NCI-H1436 treated with DMSO at 0.1 percent for 48 hours (cell line): ENCODE measurements around the gene PTGER3.
"Not testable (repeated sequence)": the region's sequence is repeated elsewhere in the genome, so short reads cannot be mapped to it uniquely, and the experiment has no call there.

Experiments used
- DNase-seq: peaks from one replicate; lab custom pipeline; 2025; lab: John Stamatoyannopoulos, UW

The PTGER3 gene

DNA sequence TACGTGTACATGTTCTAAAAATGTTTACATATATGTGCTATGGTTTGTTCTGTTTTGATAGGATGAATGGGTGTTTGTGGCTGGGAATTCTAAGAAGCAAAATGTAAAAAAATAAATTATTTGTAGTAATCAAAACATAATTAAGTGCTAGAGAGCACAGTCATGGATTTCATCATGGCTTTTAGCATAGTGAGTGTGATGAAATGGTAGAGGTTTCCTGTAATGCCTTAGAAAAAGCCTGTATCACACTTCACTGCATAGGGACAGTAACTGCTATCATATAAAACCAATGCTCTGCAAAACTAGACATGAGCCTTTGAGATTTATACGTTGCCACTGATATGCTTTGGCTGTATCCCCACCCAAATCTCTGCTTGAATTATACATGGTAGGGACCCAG lies 99.8 kb downstream of the PTGER3 start:
- no peak for DNase-seq

DNA sequence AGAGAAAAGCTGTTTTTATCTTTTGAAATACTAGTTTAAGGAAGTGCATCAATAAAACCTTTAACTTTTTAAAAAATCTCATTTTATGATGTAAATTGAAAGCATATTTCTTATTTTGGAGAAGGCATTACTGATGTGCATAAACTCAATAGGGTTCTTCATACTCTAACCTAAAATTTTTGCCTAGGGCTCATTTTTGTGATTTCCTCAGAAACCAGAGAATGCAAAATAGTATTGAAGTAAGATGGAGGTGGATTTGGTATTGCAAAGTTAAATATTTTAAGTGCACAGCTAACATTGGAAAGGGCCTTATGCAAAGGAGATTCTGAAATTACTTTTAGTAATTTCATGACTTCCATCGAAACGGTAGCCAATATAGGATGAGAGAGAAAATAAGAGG lies 101.9 kb downstream of the PTGER3 start:
- DNase-seq, result no peak

DNA sequence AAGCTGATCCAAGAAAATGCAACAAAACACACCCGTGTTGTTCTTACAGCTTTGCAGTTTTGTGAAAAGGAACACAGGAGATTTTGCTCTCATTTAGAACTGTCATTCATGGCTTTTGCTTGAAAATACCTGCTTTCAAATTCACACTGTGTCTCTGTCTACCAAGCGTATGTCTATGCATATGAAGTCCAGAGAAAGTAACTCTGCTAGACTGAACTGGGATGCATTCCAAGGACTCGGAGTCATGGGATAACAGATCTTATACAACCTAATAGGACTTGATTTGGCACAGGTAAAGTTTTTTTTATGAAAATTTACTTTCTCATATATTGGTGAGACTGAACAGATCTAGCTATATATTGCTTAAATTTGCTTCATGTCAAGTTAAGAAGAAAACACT lies 102.4 kb downstream of the PTGER3 start:
- no peak for DNase-seq

DNA sequence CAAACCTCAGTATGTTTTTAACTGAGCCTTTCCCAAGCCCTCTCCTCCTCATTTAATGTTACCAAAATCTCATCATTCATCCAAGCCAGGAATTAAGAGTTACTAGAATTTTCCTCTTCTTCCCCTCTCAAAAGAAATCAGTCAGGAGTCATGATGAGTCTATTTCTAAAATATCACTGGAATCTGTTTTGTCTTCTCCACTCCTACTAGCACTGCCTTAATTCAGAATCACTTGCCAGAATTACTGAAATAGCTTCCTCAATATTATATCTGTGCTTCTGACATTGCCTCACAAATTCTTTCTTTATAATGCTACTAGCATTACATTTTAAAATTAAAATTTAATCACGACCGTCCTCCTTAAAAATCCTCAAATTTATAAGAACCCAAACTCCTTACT lies 106.1 kb downstream of the PTGER3 start:
- DNase-seq, result no peak

DNA sequence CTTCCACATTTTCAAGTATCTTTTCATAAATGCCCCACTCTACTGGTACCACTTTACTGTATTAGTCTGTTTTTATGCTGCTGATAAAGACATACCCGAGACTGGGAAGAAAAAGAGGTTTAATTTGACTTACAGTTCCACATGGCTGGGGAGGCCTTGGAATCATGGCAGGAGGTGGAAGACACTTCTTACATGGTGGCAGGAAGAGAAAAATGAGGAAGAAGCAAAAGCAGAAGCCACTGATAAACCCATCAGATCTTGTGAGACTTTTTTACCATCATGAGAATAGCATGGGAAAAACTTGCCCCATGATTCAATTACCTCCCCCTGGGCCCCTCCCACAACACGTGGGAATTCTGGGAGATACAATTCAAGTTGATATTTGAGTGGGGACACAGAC lies 107.2 kb downstream of the PTGER3 start:
- not testable (repeated sequence) for DNase-seq

DNA sequence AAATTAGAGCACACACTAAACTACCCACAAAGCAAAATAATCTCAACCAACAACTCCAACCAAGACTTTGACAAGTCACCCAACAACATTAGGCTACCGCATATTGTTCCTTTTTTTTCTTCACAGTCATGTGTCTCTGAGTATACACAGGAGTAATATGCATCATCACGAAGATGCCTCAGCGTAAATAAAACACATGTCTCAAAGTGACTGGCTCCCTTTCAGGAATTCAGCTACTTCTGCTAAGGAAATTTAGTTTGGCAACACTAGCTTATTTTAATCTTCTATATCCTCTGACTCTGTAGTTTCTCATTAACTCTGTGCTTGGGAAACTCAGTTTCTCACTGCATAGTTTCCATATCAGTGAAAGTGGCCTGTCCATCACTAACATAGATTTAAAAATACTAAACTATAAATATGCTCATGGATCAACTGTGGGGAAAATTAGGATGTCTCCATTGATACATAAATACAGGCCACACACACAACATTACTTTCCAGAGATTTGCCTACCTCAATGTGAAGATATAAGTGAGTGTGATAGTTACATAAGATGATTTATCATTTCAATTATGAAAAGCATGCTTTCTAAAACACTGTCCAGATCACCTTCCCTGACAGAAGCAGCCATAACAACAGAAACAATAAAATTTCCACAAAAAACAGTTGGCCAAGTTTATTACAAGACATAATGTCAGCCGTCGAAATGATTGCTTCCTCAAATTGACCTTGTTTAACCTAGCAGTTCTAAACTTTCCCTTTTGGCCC lies 113.2 kb downstream of the PTGER3 start:
- DNase-seq, result no peak

DNA sequence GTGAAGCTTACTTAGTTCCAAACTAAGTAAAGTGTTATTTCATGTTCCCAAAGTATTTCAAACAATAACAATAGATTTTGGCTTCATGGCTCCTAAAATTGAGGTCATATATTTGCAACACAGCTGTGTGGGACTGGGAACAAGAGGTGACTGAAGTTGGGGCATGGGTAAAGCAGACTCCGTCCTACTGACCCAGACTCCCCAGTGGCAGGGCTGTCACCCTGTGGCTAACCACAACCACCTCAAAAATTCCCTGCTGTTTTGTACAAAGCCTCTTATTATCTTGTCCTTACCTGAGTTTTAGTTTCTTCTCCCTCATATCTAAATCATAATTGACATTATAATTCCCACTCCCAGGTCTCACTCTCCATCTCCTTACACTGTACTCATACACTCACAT lies 117.6 kb downstream of the PTGER3 start:
- no peak for DNase-seq

DNA sequence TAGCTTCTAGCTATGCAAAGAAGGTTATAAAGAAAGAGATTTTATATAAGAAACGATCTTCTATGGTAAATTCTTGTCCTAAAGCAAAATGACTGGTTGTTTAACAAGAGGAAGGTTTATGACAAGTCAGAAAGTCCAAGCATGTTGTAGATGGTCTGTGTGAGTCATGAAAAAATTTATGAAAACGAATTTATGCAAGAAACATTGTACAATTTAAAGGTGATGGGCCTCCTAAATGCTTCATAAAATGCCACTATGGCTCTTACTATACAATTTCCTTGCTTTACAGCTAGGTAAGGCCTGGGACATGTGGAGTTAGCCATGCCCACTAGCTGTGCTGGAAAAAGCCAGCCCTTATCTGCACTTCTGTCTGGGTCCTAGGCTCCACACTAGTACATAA lies 125.4 kb downstream of the PTGER3 start:
- no peak for DNase-seq
